Measurements from ENCODE around the gene ADAT1.

The ADAT1 gene

DNA sequence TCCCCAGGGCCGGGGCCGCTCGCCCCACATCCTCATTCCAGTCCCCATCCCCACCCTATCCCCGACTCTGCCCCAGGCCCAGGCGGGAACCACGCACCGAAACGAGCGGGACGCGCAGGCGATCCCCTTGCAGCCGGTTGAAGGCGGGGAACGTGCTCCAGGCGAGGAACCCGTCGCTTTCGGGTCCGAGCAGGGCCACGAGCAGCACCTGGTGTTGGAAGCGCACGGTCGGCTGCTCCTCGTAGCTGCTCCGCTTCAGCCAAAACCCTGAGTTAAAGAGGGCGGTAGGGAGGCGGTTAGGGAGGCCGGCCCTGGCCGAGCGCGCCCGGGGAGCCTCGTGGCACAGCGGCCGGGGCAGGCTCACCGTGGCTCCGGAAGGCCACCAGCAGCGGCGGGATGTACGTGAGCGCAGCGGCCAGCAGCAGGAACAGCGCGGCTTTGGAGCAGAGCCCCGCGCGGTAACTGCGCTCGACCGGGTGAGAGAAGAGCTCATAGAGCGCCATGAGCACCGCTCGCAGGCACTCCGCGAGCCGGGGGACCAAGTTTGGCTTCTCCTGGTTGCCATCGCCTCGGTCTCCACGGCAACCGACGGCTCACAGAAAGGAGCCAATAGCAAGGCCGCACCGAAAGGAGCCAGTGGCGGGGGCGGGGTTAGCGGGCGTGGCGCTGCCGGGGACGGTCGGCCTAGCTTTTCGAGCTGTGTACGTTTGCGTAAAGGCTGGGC is 67.2 kb downstream of the ADAT1 start, which contains the start of gene TMEM231 (continued):
- TF ChIP-seq YY1 (tag by site-specific recombination; IDR thresholded peaks at IDR 0.05) (peak; percentile 9; the same call in 1 of the 2 replicates), MYNN (tag by site-specific recombination; IDR thresholded peaks at IDR 0.05; ENCODE audit: borderline replicate concordance) (peak; percentile 90; the same call in 1 of the 2 replicates), ZNF792 (tag by site-specific recombination; IDR thresholded peaks at IDR 0.05) (peak; percentile 65; the same call in 1 of the 2 replicates), ZNF37A (tag by site-specific recombination; IDR thresholded peaks at IDR 0.05) (no peak), ZNF394 (tag by site-specific recombination; IDR thresholded peaks at IDR 0.05; ENCODE audit: borderline replicate concordance) (peak; percentile 10; the same call in 1 of the 2 replicates), KLF1 (tag by site-specific recombination; IDR thresholded peaks at IDR 0.05) (peak; percentile 32; the same call in 1 of the 2 replicates), ZNF433 (tag by site-specific recombination; IDR thresholded peaks at IDR 0.05; ENCODE audit: low read depth) (no peak), ZFP41 (tag by site-specific recombination; IDR thresholded peaks at IDR 0.05; ENCODE audit: borderline replicate concordance) (no peak), ZNF843 (tag by site-specific recombination; IDR thresholded peaks at IDR 0.05) (no peak), ZNF610 (tag by site-specific recombination; IDR thresholded peaks at IDR 0.05; ENCODE audit: borderline replicate concordance) (0 out of 2 replicates have a peak, but pooled peaks have one; percentile 41), ZNF311 (tag by site-specific recombination; IDR thresholded peaks at IDR 0.05; ENCODE audit: borderline replicate concordance) (no peak), ZNF174 (tag by site-specific recombination; IDR thresholded peaks at IDR 0.05) (no peak), ZXDB (tag by site-specific recombination; IDR thresholded peaks at IDR 0.05) (no peak; the same call in 1 of the 2 replicates), ZNF473 (tag by site-specific recombination; IDR thresholded peaks at IDR 0.05) (no peak), SP2 (tag by site-specific recombination; IDR thresholded peaks at IDR 0.05) (peak; percentile 63), MZF1 (tag by site-specific recombination; IDR thresholded peaks at IDR 0.05; ENCODE audit: borderline replicate concordance) (peak; percentile 66; the same call in 1 of the 2 replicates), ZNF777 (tag by site-specific recombination; IDR thresholded peaks at IDR 0.05; ENCODE audit: borderline replicate concordance) (peak; percentile 65), FEZF1 (tag by site-specific recombination; IDR thresholded peaks at IDR 0.05) (no peak), GLIS2 (tag by site-specific recombination; IDR thresholded peaks at IDR 0.05) (peak; percentile 66), ZBTB20 (tag by site-specific recombination; IDR thresholded peaks at IDR 0.05) (peak; percentile 92), ZBTB17 (tag by site-specific recombination; IDR thresholded peaks at IDR 0.05) (peak; percentile 78), ZNF335 (tag by site-specific recombination; conservative IDR thresholded peaks at IDR 0.05) (peak; percentile 71), ZFHX2 (tag by site-specific recombination; conservative IDR thresholded peaks at IDR 0.05) (no peak), ZNF747 (tag by site-specific recombination; IDR thresholded peaks at IDR 0.05) (no peak), ZNF211 (tag by site-specific recombination; IDR thresholded peaks at IDR 0.05; ENCODE audit: low read depth) (no peak)
- TF ChIP-seq, protein P1, sequence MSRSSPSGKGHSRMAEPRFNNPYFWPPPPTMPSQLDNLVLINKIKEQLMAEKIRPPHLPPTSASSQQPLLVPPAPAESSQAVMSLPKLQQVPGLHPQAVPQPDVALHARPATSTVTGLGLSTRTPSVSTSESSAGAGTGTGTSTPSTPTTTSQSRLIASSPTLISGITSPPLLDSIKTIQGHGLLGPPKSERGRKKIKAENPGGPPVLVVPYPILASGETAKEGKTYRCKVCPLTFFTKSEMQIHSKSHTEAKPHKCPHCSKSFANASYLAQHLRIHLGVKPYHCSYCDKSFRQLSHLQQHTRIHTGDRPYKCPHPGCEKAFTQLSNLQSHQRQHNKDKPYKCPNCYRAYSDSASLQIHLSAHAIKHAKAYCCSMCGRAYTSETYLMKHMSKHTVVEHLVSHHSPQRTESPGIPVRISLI (tag by site-specific recombination; IDR thresholded peaks at IDR 0.05), result no peak
- TF ChIP-seq, protein P2, sequence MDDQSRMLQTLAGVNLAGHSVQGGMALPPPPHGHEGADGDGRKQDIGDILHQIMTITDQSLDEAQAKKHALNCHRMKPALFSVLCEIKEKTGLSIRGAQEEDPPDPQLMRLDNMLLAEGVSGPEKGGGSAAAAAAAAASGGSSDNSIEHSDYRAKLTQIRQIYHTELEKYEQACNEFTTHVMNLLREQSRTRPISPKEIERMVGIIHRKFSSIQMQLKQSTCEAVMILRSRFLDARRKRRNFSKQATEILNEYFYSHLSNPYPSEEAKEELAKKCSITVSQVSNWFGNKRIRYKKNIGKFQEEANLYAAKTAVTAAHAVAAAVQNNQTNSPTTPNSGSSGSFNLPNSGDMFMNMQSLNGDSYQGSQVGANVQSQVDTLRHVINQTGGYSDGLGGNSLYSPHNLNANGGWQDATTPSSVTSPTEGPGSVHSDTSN (CRISPR knock-in tag; IDR thresholded peaks at IDR 0.05), result 0 out of 2 replicates have a peak, but pooled peaks have one; percentile 36
- TF ChIP-seq, protein P3, sequence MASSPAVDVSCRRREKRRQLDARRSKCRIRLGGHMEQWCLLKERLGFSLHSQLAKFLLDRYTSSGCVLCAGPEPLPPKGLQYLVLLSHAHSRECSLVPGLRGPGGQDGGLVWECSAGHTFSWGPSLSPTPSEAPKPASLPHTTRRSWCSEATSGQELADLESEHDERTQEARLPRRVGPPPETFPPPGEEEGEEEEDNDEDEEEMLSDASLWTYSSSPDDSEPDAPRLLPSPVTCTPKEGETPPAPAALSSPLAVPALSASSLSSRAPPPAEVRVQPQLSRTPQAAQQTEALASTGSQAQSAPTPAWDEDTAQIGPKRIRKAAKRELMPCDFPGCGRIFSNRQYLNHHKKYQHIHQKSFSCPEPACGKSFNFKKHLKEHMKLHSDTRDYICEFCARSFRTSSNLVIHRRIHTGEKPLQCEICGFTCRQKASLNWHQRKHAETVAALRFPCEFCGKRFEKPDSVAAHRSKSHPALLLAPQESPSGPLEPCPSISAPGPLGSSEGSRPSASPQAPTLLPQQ (tag by site-specific recombination; IDR thresholded peaks at IDR 0.05), result 0 out of 2 replicates have a peak, but pooled peaks have one; percentile 21
- TF ChIP-seq, protein P4, sequence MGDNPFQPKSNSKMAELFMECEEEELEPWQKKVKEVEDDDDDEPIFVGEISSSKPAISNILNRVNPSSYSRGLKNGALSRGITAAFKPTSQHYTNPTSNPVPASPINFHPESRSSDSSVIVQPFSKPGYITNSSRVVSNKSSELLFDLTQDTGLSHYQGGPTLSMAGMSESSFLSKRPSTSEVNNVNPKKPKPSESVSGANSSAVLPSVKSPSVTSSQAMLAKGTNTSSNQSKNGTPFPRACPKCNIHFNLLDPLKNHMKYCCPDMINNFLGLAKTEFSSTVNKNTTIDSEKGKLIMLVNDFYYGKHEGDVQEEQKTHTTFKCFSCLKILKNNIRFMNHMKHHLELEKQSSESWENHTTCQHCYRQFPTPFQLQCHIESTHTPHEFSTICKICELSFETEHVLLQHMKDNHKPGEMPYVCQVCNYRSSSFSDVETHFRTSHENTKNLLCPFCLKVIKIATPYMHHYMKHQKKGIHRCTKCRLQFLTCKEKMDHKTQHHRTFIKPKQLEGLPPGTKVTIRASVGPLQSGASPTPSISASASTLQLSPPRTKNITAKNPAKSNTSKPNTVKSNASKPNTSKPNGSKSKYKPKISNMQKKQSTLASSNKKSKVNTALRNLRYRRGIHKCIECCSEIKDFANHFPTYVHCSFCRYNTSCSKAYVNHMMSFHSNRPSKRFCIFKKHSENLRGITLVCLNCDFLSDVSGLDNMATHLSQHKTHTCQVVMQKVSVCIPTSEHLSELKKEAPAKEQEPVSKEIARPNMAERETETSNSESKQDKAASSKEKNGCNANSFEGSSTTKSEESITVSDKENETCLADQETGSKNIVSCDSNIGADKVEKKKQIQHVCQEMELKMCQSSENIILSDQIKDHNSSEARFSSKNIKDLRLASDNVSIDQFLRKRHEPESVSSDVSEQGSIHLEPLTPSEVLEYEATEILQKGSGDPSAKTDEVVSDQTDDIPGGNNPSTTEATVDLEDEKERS (tag by site-specific recombination; IDR thresholded peaks at IDR 0.05), result no peak
- TF ChIP-seq, protein P5, sequence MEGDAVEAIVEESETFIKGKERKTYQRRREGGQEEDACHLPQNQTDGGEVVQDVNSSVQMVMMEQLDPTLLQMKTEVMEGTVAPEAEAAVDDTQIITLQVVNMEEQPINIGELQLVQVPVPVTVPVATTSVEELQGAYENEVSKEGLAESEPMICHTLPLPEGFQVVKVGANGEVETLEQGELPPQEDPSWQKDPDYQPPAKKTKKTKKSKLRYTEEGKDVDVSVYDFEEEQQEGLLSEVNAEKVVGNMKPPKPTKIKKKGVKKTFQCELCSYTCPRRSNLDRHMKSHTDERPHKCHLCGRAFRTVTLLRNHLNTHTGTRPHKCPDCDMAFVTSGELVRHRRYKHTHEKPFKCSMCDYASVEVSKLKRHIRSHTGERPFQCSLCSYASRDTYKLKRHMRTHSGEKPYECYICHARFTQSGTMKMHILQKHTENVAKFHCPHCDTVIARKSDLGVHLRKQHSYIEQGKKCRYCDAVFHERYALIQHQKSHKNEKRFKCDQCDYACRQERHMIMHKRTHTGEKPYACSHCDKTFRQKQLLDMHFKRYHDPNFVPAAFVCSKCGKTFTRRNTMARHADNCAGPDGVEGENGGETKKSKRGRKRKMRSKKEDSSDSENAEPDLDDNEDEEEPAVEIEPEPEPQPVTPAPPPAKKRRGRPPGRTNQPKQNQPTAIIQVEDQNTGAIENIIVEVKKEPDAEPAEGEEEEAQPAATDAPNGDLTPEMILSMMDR (tag by site-specific recombination; IDR thresholded peaks at IDR 0.05), result peak; percentile 87
